ENCODE measurements around the gene CPNE6. TPM values are rescaled to one million over a fixed set of nuclear protein-coding genes. Genes with fewer than 3 reads are reported as not detected.

The CPNE6 gene
- total RNA-seq, 8 experiments from 2014 or later: 0.54 to 3.3 (median 1.2) TPM

DNA sequence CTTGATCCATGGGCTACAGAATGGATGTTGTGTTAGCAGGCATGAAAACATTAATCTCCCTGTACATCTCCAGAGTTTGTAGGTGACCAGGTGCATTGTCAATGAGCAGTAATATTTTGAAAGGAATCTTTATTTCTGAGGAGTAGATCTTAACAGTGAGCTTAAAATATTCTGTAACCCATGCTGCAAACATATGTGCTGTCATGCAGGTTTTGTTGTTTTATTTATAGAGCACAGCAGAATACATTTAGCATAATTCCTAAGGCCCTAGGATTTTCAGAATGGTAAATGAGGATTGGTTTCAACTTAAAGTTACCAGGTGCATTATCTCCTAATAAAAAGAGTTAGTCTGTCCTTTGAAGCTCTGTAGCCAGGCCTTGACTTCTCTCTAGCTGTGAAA, 55.6 kb downstream of the CPNE6 start:
- Histone ChIP-seq H3K27ac (no peak overlapping the region), H3K4me1 (replicated peaks in 1 of 2) (no peaks in the 10 kb centered on the region), H3K4me3 (no peak overlapping the region)
- peak in 3 of 8 experiments; percentile 62 to 81 (median 63) for ATAC-seq (replicated peaks in 6 of 8)
- in situ Hi-C loops (cut with MboI; ENCODE audit: low pct_unique_long_range_greater_than_20kb in 2 of 9, low sequenced_read_pairs in 9 of 9, unreplicated experiment in 9 of 9): no loop called here

DNA sequence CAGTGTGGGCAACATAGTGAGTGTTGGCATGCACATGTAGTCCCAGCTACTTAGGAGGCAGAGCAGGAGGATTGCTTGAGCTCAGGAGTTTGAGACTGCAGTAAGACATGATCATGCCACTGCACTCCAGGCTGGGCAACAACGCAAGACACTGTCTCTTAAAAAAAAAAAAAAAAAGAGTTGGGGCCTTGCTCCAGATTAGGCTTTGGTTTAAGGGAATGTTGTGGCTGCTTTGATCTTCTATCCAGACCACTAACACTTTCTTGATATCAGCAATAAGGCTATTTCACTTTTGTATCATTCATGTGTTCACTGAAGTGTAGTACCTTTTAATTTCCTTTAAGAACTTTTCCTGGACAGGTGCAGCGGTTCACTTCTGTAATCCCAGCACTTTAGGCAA, 56.3 kb downstream of the CPNE6 start:
- in situ Hi-C loops (cut with MboI; ENCODE audit: low pct_unique_long_range_greater_than_20kb in 2 of 9, low sequenced_read_pairs in 9 of 9, unreplicated experiment in 9 of 9): no loop called here
- Histone ChIP-seq H3K4me3 (no peak overlapping the region), H3K27ac (no peak overlapping the region), H3K4me1 (replicated peaks in 1 of 2) (no peaks in the 10 kb centered on the region)
- WGBS, 10 experiments: 50 to 100% (median 90%) methylated on average over 1 to 2 of the region's 2 CpGs; no CpG with 5 or more reads in 2 of the 10 experiments
- ATAC-seq (replicated peaks in 6 of 8): no peak

Other genes with a start within 250 kb of the CPNE6 start
- gene DHRS4, start 117.8 kb upstream of the CPNE6 start, total RNA-seq: 10 to 100 TPM in 4 of 8 experiments, 1 to 10 TPM in 4; 3.3 to 91.0 (median 12.7) TPM
- gene DHRS4L2, start 82.6 kb upstream of the CPNE6 start, total RNA-seq: 10 to 100 TPM in 3 of 8 experiments, 1 to 10 TPM in 5; 2.2 to 38.3 (median 7.0) TPM
- gene CARMIL3, start 19.6 kb upstream of the CPNE6 start, total RNA-seq: 10 to 100 TPM in 6 of 8 experiments, 1 to 10 TPM in 2; 3.7 to 44.7 (median 25.6) TPM
- 10 to 100 TPM in 7 of 8 experiments, 1 to 10 TPM in 1; 7.6 to 66.5 (median 33.2) TPM for gene PCK2, start 22.7 kb downstream of the CPNE6 start, total RNA-seq
- gene DCAF11, start 43.2 kb downstream of the CPNE6 start, total RNA-seq: 10 to 100 TPM; 43.1 to 80.7 (median 52.6) TPM
- gene NRL, start 43.4 kb downstream of the CPNE6 start, total RNA-seq: 1 to 10 TPM; 1.1 to 2.6 (median 2.1) TPM
- gene FITM1, start 59.1 kb downstream of the CPNE6 start, total RNA-seq: 1 to 10 TPM in 2 of 8 experiments, under 1 TPM in 5, not detected in 1; 0.27 to 2.2 (median 0.83) TPM
- gene PSME1, start 64.6 kb downstream of the CPNE6 start, total RNA-seq: 100 to 1,000 TPM in 4 of 8 experiments, 10 to 100 TPM in 4; 40.1 to 318 (median 102) TPM
- gene EMC9, start 70.0 kb downstream of the CPNE6 start, total RNA-seq: 10 to 100 TPM; 16.7 to 41.2 (median 26.0) TPM
- gene PSME2, start 75.0 kb downstream of the CPNE6 start, total RNA-seq: 100 to 1,000 TPM in 5 of 8 experiments, 10 to 100 TPM in 3; 77.2 to 504 (median 129) TPM
- 10 to 100 TPM; 35.0 to 79.5 (median 46.3) TPM for gene RNF31, start 75.9 kb downstream of the CPNE6 start, total RNA-seq
- 100 to 1,000 TPM in 2 of 8 experiments, 10 to 100 TPM in 4, 1 to 10 TPM in 2; 6.6 to 151 (median 34.7) TPM for gene IRF9, start 89.7 kb downstream of the CPNE6 start, total RNA-seq
- gene REC8, start 100.5 kb downstream of the CPNE6 start, total RNA-seq: 10 to 100 TPM in 6 of 8 experiments, 1 to 10 TPM in 2; 2.6 to 41.2 (median 23.5) TPM
- gene IPO4, start 117.3 kb downstream of the CPNE6 start, total RNA-seq: 10 to 100 TPM; 17.4 to 90.0 (median 39.8) TPM
- gene TM9SF1, start 123.9 kb downstream of the CPNE6 start, total RNA-seq: 10 to 100 TPM; 17.6 to 53.1 (median 30.8) TPM
- 10 to 100 TPM in 1 of 8 experiments, 1 to 10 TPM in 7; 1.8 to 10.1 (median 3.4) TPM for gene TSSK4, start 134.1 kb downstream of the CPNE6 start, total RNA-seq
- gene CHMP4A, start 141.9 kb downstream of the CPNE6 start, total RNA-seq: 10 to 100 TPM; 48.4 to 76.0 (median 55.8) TPM
- 10 to 100 TPM; 12.1 to 38.8 (median 27.0) TPM for gene MDP1, start 144.5 kb downstream of the CPNE6 start, total RNA-seq
- gene NEDD8, start 160.8 kb downstream of the CPNE6 start, total RNA-seq: 100 to 1,000 TPM; 180 to 362 (median 267) TPM
- gene GMPR2, start 161.4 kb downstream of the CPNE6 start, total RNA-seq: 10 to 100 TPM; 46.7 to 87.8 (median 69.0) TPM
- 10 to 100 TPM; 33.4 to 54.3 (median 44.4) TPM for gene TINF2, start 171.1 kb downstream of the CPNE6 start, total RNA-seq
- 1 to 10 TPM in 7 of 8 experiments, under 1 TPM in 1; 0.92 to 4.7 (median 2.1) TPM for gene TGM1, start 191.6 kb downstream of the CPNE6 start, total RNA-seq
- 10 to 100 TPM; 13.3 to 28.0 (median 19.6) TPM for gene RABGGTA, start 200.0 kb downstream of the CPNE6 start, total RNA-seq
- gene DHRS1, start 228.2 kb downstream of the CPNE6 start, total RNA-seq: 10 to 100 TPM; 11.4 to 26.5 (median 16.4) TPM
- 10 to 100 TPM; 13.5 to 32.8 (median 16.6) TPM for gene NOP9, start 228.3 kb downstream of the CPNE6 start, total RNA-seq
- 1 to 10 TPM in 1 of 8 experiments, under 1 TPM in 2, not detected in 5; 0.32 to 1.6 (median 0.40) TPM for gene CIDEB, start 236.4 kb downstream of the CPNE6 start, total RNA-seq
- 10 to 100 TPM in 1 of 8 experiments, 1 to 10 TPM in 7; 1.3 to 14.6 (median 2.3) TPM for gene LTB4R2, start 238.6 kb downstream of the CPNE6 start, total RNA-seq
- gene LTB4R, start 239.9 kb downstream of the CPNE6 start, total RNA-seq: 10 to 100 TPM in 1 of 8 experiments, 1 to 10 TPM in 6, under 1 TPM in 1; 0.92 to 13.6 (median 2.1) TPM

Measured in motor neuron (in vitro differentiated cells).